PFSK-1 (cell line): ENCODE measurements around the gene RPS15.

Experiments used
- POLR2AphosphoS5 ChIP-seq: IDR thresholded peaks from 2 replicates; pipeline ENCODE4 v1.6.1; 2012; ENCODE audit warnings: low read depth, mild to moderate bottlenecking, control low read depth, low read length, moderate library complexity
- REST ChIP-seq, 2 experiments: IDR thresholded peaks; 2 replicates each; pipeline versions ENCODE4 v1.6.1 to v1.8.0; 2011 to 2012; ENCODE audit warnings: low read depth in 2 of 2, low read length in 2 of 2, control low read depth in 1 of 2, inconsistent platforms in 1 of 2, mild to moderate bottlenecking in 1 of 2, moderate library complexity in 1 of 2; ENCODE audit not compliant: insufficient read depth in 1 of 2
- SIN3A ChIP-seq: IDR thresholded peaks from 2 replicates; pipeline ENCODE4 v1.6.1; 2012; ENCODE audit warnings: mild to moderate bottlenecking, low read length, moderate library complexity, borderline replicate concordance; ENCODE audit not compliant: insufficient read depth
- TAF1 ChIP-seq: IDR thresholded peaks from 2 replicates; pipeline ENCODE4 v1.6.1; 2012; ENCODE audit warnings: low read length, control low read depth, borderline replicate concordance; ENCODE audit not compliant: insufficient read depth

DNA sequence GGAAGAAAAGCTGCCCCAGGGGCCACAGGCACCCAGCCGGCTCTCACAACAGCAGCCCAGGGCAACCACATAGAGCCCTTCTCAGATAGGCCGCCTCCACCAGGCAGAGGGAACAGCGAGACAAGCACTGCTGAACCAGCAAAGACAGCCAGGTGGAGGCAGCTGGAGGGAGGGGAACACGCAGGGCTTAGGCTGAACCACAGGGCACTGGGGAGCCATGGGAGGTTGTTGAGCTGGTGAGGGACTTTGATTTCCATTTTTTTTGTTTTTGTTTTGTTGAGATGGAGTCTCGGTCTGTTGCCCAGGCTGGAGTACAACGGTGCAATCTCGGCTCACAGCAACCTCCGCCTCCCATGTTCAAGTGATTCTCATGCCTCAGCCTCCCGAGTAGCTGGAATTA is 40.4 kb upstream of the RPS15 start:
- no peak for TF ChIP-seq TAF1
- TF ChIP-seq REST (IDR thresholded peaks at IDR 0.05; ENCODE audit: insufficient read depth in 1 of 2, low read depth in 2 of 2, low read length in 2 of 2), result no peak
- no peak for TF ChIP-seq SIN3A
- no peak for TF ChIP-seq POLR2AphosphoS5
